PC-3 (cell line): ENCODE data around the gene CD276. TPM values are rescaled to one million over a fixed set of nuclear protein-coding genes. Genes with fewer than 3 reads are reported as not detected.
"Not testable (repeated sequence)": the region's sequence is repeated elsewhere in the genome, so short reads cannot be mapped to it uniquely, and the experiment has no call there.

Source experiments
- ATAC-seq: fragments of 200-7000 bp; cut with Tn5 transposase; 2 replicates; pipeline ENCODE4 v1.9.1; 2020; ENCODE audit warnings: mild to moderate bottlenecking, moderate library complexity
- Bru-seq: library from RNA; stranded (reverse); fragments of 400-500 nt; gene quantifications from one replicate; lab custom pipeline; 2021; lab: Mats Ljungman, UMichigan
- BruChase-seq, 2 experiments: library from RNA; stranded (reverse); fragments of 400-500 nt; gene quantifications; one replicate each; lab custom pipeline; 2021; lab: Mats Ljungman, UMichigan
- BruUV-seq: library from RNA; stranded (reverse); fragments of 400-500 nt; replicated peaks from 2 replicates; lab custom pipeline; 2021; lab: Mats Ljungman, UMichigan
- CTCF ChIA-PET: fragments of 300-600 bp; sonication (Branson Sonifier 250); formaldehyde crosslinking; loops from one replicate; lab custom pipeline; 2022; ENCODE audit warnings: antibody characterized with exemption; lab: Charles Lee
- POLR2A ChIA-PET: fragments of 300-600 bp; sonication (Branson Sonifier 250); formaldehyde crosslinking; loops from one replicate; lab custom pipeline; 2022; ENCODE audit warnings: antibody characterized with exemption; ENCODE audit not compliant: unreplicated experiment; lab: Charles Lee
- DNase-seq: peaks from one replicate; pipeline ENCODE4 v3.0.0-alpha.2; 2015
- H2AFZ ChIP-seq: fragments of 300-600 bp; sonication (generic); 2 replicates; pipeline ENCODE4 v1.6.0; 2016; ENCODE audit warnings: antibody characterized with exemption, low read length
- H3F3A ChIP-seq: fragments of 300-600 bp; sonication (generic); one replicate; pipeline ENCODE4 v1.6.0; 2017; ENCODE audit warnings: antibody characterized with exemption, low read length, control low read depth, mild to moderate bottlenecking; ENCODE audit not compliant: unreplicated experiment
- H3K27ac ChIP-seq: fragments of 300-600 bp; sonication (generic); 2 replicates; pipeline ENCODE4 v1.5.1; 2016; ENCODE audit warnings: mild to moderate bottlenecking, low read length
- H3K27me3 ChIP-seq: fragments of 300-600 bp; sonication (generic); 2 replicates; pipeline ENCODE4 v1.6.1; 2016; ENCODE audit warnings: low read length, mixed read lengths
- H3K36me3 ChIP-seq: fragments of 300-600 bp; sonication (generic); 2 replicates; pipeline ENCODE4 v1.6.1; 2016; ENCODE audit warnings: low read depth, mixed run types, low read length, mixed read lengths
- H3K4me1 ChIP-seq: fragments of 300-600 bp; sonication (generic); 2 replicates; pipeline ENCODE4 v1.5.1; 2016; ENCODE audit warnings: low read length; ENCODE audit not compliant: insufficient read depth
- H3K4me2 ChIP-seq: fragments of 300-600 bp; sonication (generic); 2 replicates; pipeline ENCODE4 v1.6.0; 2016; ENCODE audit warnings: low read length
- H3K4me3 ChIP-seq: fragments of 300-600 bp; sonication (generic); 2 replicates; pipeline ENCODE4 v1.5.1; 2016; ENCODE audit warnings: mild to moderate bottlenecking, low read length, mixed read lengths
- H3K79me2 ChIP-seq: fragments of 300-600 bp; sonication (generic); 2 replicates; pipeline ENCODE4 v1.6.1; 2017; ENCODE audit warnings: low read length, mixed read lengths
- H3K9ac ChIP-seq: fragments of 300-600 bp; sonication (generic); 2 replicates; pipeline ENCODE4 v1.6.0; 2016; ENCODE audit warnings: mild to moderate bottlenecking, low read length
- H3K9me2 ChIP-seq: fragments of 300-600 bp; sonication (generic); replicated peaks from 2 replicates; pipeline ENCODE4 v1.6.1; 2016; ENCODE audit warnings: mixed run types, low read length, mixed read lengths
- H3K9me3 ChIP-seq: fragments of 300-600 bp; sonication (generic); 2 replicates; pipeline ENCODE4 v1.6.1; 2016; ENCODE audit warnings: low read length, mixed read lengths
- H4K20me1 ChIP-seq: fragments of 300-600 bp; sonication (generic); 2 replicates; pipeline ENCODE4 v1.6.1; 2016; ENCODE audit warnings: low read length, mixed read lengths
- EZH2 ChIP-seq: fragments of 300-600 bp; sonication (generic); IDR thresholded peaks from one replicate; pipeline ENCODE4 v1.6.1; 2017; ENCODE audit warnings: antibody characterized with exemption, mild to moderate bottlenecking, low read length; ENCODE audit not compliant: unreplicated experiment
- EZH2phosphoT487 ChIP-seq: fragments of 300-600 bp; sonication (generic); IDR thresholded peaks from 2 replicates; pipeline ENCODE4 v1.6.1; 2018; ENCODE audit warnings: mild to moderate bottlenecking, antibody characterized with exemption, low read length, borderline replicate concordance
- intact Hi-C: fragments of 100-400 bp; cut with micrococcal nuclease; formaldehyde crosslinking; loops from 2 replicates; pipeline ENCODE4 v1.9.0; 2023
- long read RNA-seq: library from polyadenylated mRNA; unstranded; transcript quantifications from one replicate; pipeline ENCODE4 v2.0.0, GENCODE V29; 2021; ENCODE audit not compliant: unreplicated experiment
- total RNA-seq: library from RNA; depleted of rRNA; stranded (reverse); fragments of >200 nt; gene quantifications from 2 replicates; pipeline ENCODE4 v1.2.3, GENCODE V29; 2014; rRNA removed
- TF ChIP-seq, protein P1 (sequence below): fragments of 300-600 bp; sonication (generic); conservative IDR thresholded peaks from 2 replicates; pipeline ENCODE4 v1.5.1; 2017; ENCODE audit warnings: antibody characterized with exemption, low read depth, mild to moderate bottlenecking, low read length

Gene CD276
- total RNA-seq (85.3 and 85.6 TPM in 2 replicates), Bru-seq, nascent RNA (percentile 62 among the genes with signal in this experiment), BruChase-seq, experiment 1, labeled RNA remaining after a 6-hour chase (percentile 78 among the genes with signal in this experiment), BruChase-seq, experiment 2, labeled RNA remaining after a 2-hour chase (percentile 70 among the genes with signal in this experiment)
- long read RNA-seq, transcript CD276-202 (10 exons, 3,469 nt), result major isoform, 14 of 35 reads
- long read RNA-seq, partial matches to known transcripts, result 5 of 35 reads
- long read RNA-seq, other reads (novel, unspliced or antisense), result 13 of 35 reads

DNA sequence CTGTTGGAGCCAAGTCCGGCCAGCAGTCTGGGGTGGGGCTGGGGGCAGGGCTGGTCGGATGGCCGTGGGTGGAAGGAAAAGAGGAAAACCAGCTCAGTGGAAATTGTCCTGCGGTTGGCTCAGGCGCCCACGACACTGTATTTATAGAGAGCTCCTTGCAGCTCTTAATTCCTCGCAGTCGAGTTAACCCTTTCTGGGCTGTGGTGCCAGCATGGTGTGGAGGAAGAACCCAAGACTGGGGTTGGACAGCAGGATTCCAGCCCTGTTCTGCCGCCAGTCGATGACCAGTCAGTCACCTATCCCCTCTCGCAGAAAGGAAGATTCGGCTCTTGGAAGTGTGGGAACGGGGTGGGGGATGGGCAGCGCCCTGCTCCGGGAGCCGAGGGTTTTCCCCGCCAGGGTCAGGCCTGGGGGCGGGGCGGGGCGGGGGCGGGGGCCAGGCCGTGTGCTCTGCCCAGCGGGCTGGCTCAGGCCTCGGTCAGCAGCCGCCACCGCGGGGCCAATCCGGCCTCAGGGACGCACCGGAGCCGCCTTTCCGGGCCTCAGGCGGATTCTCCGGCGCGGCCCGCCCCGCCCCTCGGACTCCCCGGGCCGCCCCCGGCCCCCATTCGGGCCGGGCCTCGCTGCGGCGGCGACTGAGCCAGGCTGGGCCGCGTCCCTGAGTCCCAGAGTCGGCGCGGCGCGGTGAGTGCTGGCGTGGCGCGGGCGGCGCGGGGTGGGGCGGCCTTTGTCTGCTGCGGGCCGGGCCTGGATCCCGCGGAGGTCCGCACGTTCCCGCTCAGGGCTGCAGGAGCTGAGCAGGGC, at the start of gene CD276:
CD276 (plus strand) TSS at position 607 of the 804 bp plus-strand sequence. CDS start 15,257 bp downstream, outside the sequence.
- TF ChIP-seq EZH2 (no peak), EZH2phosphoT487 (no peak)
- TF ChIP-seq, protein P1, sequence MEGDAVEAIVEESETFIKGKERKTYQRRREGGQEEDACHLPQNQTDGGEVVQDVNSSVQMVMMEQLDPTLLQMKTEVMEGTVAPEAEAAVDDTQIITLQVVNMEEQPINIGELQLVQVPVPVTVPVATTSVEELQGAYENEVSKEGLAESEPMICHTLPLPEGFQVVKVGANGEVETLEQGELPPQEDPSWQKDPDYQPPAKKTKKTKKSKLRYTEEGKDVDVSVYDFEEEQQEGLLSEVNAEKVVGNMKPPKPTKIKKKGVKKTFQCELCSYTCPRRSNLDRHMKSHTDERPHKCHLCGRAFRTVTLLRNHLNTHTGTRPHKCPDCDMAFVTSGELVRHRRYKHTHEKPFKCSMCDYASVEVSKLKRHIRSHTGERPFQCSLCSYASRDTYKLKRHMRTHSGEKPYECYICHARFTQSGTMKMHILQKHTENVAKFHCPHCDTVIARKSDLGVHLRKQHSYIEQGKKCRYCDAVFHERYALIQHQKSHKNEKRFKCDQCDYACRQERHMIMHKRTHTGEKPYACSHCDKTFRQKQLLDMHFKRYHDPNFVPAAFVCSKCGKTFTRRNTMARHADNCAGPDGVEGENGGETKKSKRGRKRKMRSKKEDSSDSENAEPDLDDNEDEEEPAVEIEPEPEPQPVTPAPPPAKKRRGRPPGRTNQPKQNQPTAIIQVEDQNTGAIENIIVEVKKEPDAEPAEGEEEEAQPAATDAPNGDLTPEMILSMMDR, result peak; percentile 45; the same call in 1 of the 2 replicates
- Histone ChIP-seq H3K27me3 (no peaks in the 10 kb centered on the region), H3K4me3 (peak within 1 kb of the TSS; percentile 93), H2AFZ (peak within 1 kb of the TSS; percentile 90), H3K4me1 (peaks cover 53% of the 10 kb centered on the region), H3K4me2 (peak within 1 kb of the TSS; percentile 93), H3K9me3 (no peaks in the 10 kb centered on the region), H3K9ac (peak within 1 kb of the TSS; percentile 93), H4K20me1 (peaks cover 17% of the 10 kb centered on the region; the same call in 1 of the 2 replicates), H3K36me3 (no peaks in the 10 kb centered on the region), H3K27ac (peak within 1 kb of the TSS; percentile 77), H3F3A (no peaks in the 10 kb centered on the region), H3K9me2 (no peaks in the 10 kb centered on the region), H3K79me2 (peaks cover 46% of the 10 kb centered on the region)
- peak; percentile 76 for ATAC-seq
- POLR2A ChIA-PET, result no interaction called here
- BruUV-seq, result no TSS peak
- CTCF ChIA-PET, result interaction anchor here (1.0 to 1.5 kb wide), 2 partner anchors 16 to 48 kb away, joined by 5 to 6 read pairs; no protein-coding TSS in a partner anchor
- DNase-seq, result peak; percentile 72
- intact Hi-C loops, result loop anchor here (5.0 kb wide), 1 partner anchor 47 kb away; no protein-coding TSS in a partner anchor

DNA sequence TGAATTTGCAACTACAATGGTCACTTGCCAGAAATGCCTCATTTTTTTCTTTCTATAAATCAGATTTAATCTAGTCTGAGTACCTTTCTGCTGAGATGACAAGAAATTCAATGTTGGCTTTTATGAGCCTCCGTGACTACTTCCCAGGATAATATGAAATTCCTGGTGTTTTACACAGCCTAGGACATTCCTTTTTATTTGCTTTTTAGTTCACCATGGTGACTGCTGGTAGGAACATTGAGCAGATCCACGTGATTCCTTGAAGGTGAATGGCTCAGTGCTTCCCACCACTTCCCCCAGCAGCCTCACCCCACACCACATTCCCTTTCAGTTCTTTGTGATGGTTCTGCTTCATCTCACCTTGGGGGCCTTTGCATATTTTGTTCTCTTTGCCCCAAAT, 46.7 kb upstream of the CD276 start:
- no TSS peak for BruUV-seq
- H3K4me1 ChIP-seq, result peaks cover 23% of the 10 kb centered on the region
- H3F3A ChIP-seq, result peaks cover 6% of the 10 kb centered on the region
- CTCF ChIA-PET, result interaction anchor here (0.5 to 1.8 kb wide), 3 partner anchors 9 to 76 kb away, joined by 10 to 26 read pairs (median 17); no protein-coding TSS in a partner anchor
- no peak overlapping the region for H3K9ac ChIP-seq
- POLR2A ChIA-PET, result no interaction called here
- no peaks in the 10 kb centered on the region for H3K9me2 ChIP-seq
- no peak overlapping the region for H3K4me2 ChIP-seq
- no peak overlapping the region for H2AFZ ChIP-seq
- H3K27ac ChIP-seq, result 0 out of 2 replicates have a peak overlapping the region, but pooled peaks have one; percentile 11
- no peaks in the 10 kb centered on the region for H3K36me3 ChIP-seq
- H3K27me3 ChIP-seq, result no peaks in the 10 kb centered on the region
- no peak for ATAC-seq
- no peak overlapping the region for H3K4me3 ChIP-seq
- H3K79me2 ChIP-seq, result peaks cover 4% of the 10 kb centered on the region
- no peaks in the 10 kb centered on the region for H3K9me3 ChIP-seq
- intact Hi-C loops, result loop anchor here (5.0 to 10.0 kb wide), 2 partner anchors 45 to 353 kb away; partner anchors contain the start of gene CD276
- TF ChIP-seq EZH2, result no peak
- TF ChIP-seq, protein P1, result no peak
- TF ChIP-seq EZH2phosphoT487, result no peak
- DNase-seq, result no peak
- 0 out of 2 replicates have a peak, but pooled peaks cover under 1% of the 10 kb centered on the region for H4K20me1 ChIP-seq

DNA sequence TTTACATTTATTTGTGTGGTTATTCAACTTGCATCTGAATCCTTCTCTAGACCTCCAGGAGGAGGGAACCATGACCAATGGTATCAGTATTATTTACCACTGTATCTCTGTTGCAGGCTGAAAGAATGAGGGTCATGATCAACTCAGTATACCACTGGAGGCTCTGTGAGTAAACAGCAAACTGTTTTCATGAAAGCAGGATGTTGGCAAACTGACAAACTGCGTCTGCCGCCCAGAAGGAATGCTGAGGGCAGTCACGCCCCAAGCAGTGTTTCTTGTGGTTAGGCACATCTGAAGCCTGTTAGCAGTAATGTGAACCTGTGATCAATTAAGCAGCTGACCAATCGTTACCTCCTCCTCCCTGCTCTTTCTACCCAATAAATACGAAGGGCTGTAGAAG, 44.7 kb upstream of the CD276 start:
- not testable (repeated sequence) for DNase-seq
- intact Hi-C loops, result loop anchor here (5.0 to 10.0 kb wide), 2 partner anchors 43 to 355 kb away; partner anchors contain the start of gene CD276

More for the DNA sequence above, 44.7 kb upstream of the CD276 start:
- H3K9me3 ChIP-seq, H3K79me2 ChIP-seq, H3F3A ChIP-seq, ATAC-seq, CTCF ChIA-PET, H3K27ac ChIP-seq, BruUV-seq, H2AFZ ChIP-seq, H3K27me3 ChIP-seq, H4K20me1 ChIP-seq, H3K36me3 ChIP-seq, H3K9ac ChIP-seq, POLR2A ChIA-PET, H3K9me2 ChIP-seq, H3K4me2 ChIP-seq, H3K4me3 ChIP-seq: not testable (repeated sequence)
- H3K4me1 ChIP-seq, result peaks cover 13% of the 10 kb centered on the region
